PC-9 (cell line): ENCODE results near the gene OR10A4.

Experiments
- EZH2 ChIP-seq: fragments of 200-600 bp; sonication (generic); IDR thresholded peaks from 2 replicates; pipeline ENCODE4 v1.8.0; 2017; ENCODE audit warnings: antibody characterized with exemption, low read depth
- TF ChIP-seq, protein P1 (sequence below): fragments of 200-600 bp; sonication (generic); conservative IDR thresholded peaks from 2 replicates; pipeline ENCODE4 v1.6.1; 2017; ENCODE audit warnings: mixed run types, antibody characterized with exemption, mild to moderate bottlenecking, moderate library complexity

GRCh38 chr11:6919698-6920097, 43.3 kb downstream of the OR10A4 start:
- TF ChIP-seq, protein P1, sequence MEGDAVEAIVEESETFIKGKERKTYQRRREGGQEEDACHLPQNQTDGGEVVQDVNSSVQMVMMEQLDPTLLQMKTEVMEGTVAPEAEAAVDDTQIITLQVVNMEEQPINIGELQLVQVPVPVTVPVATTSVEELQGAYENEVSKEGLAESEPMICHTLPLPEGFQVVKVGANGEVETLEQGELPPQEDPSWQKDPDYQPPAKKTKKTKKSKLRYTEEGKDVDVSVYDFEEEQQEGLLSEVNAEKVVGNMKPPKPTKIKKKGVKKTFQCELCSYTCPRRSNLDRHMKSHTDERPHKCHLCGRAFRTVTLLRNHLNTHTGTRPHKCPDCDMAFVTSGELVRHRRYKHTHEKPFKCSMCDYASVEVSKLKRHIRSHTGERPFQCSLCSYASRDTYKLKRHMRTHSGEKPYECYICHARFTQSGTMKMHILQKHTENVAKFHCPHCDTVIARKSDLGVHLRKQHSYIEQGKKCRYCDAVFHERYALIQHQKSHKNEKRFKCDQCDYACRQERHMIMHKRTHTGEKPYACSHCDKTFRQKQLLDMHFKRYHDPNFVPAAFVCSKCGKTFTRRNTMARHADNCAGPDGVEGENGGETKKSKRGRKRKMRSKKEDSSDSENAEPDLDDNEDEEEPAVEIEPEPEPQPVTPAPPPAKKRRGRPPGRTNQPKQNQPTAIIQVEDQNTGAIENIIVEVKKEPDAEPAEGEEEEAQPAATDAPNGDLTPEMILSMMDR, result no peak
- TF ChIP-seq EZH2, result no peak
